Mesothelial cell of epicardium (in vitro differentiated cells): Measurements from ENCODE around the gene DNAAF8. TPM values are rescaled to one million over a fixed set of nuclear protein-coding genes. Genes with fewer than 3 reads are reported as not detected.

Experiments
- DNase-seq, 2 experiments: peaks; one replicate each; pipeline ENCODE4 v3.0.0; 2021; ENCODE audit warnings: low spot score in 2 of 2; ENCODE audit not compliant: unreplicated experiment in 2 of 2
- H3K27ac Mint-ChIP-seq: 2 replicates; pipeline ENCODE4 v1.8.0; 2021; ENCODE audit warnings: mixed read lengths
- H3K27me3 Mint-ChIP-seq: 2 replicates; pipeline ENCODE4 v1.8.0; 2021; ENCODE audit warnings: low read depth, mixed read lengths
- H3K36me3 Mint-ChIP-seq: 2 replicates; pipeline ENCODE4 v1.8.0; 2021; ENCODE audit warnings: mixed read lengths
- H3K4me1 Mint-ChIP-seq: 2 replicates; pipeline ENCODE4 v1.8.0; 2021; ENCODE audit warnings: mixed read lengths
- H3K4me3 Mint-ChIP-seq: 2 replicates; pipeline ENCODE4 v1.8.0; 2021; ENCODE audit warnings: mild to moderate bottlenecking, moderate library complexity, mixed read lengths
- H3K9me3 Mint-ChIP-seq: 2 replicates; pipeline ENCODE4 v1.8.0; 2021; ENCODE audit warnings: mixed read lengths
- CTCF ChIP-seq: fragments of 200-600 bp; sonication (generic); IDR thresholded peaks from one replicate; pipeline ENCODE4 v1.5.0; 2021; ENCODE audit warnings: antibody characterized with exemption; ENCODE audit not compliant: unreplicated experiment
- total RNA-seq: library from RNA; stranded (reverse); gene quantifications from 3 replicates; pipeline ENCODE4 v1.2.1, GENCODE V29; 2021

Gene DNAAF8
- total RNA-seq, 1 donor from 2014 or later, result 0.45 TPM

DNA sequence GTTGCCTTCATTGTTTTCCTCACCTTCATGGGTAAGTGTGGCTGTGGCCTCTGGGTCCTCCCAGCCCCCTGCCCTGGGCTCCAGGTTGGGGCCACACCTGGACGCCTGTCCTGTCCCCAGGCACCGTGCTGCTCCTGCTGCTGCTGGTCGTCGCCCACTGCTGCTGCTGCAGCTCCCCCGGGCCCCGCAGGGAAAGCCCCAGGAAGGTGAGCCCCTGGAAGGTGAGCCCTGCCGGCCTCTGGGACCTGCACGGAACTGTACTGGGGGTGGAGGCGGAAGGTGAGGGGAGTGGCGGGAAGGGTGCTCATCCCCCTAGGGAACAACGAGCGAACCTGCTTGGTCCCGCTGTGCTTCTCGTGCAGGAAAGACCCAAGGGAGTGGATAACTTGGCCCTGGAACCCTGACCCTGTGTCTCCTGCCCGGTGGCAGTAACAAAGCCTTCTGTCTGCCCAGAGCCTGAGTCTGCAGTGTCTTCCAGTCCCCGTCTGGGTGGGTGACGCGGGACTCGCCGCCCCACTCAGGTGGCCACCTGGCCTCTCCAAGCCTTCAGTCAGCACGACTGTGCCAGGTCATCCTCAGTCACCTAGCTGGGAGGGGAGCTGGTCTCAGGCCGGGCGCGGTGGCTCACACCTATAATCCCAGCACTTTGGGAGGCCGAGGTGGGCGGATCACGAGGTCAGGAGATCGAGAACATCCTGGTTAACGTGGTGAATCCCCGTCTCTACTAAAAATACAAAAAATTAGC, 61.7 kb downstream of the DNAAF8 start:
- no peak overlapping the region for H3K4me3 Mint-ChIP-seq
- DNase-seq, result no peak
- no peaks in the 10 kb centered on the region for H3K27me3 Mint-ChIP-seq
- no peaks in the 10 kb centered on the region for H3K9me3 Mint-ChIP-seq
- H3K4me1 Mint-ChIP-seq, result peaks cover 4% of the 10 kb centered on the region
- peaks cover 6% of the 10 kb centered on the region for H3K36me3 Mint-ChIP-seq
- H3K27ac Mint-ChIP-seq, result no peak overlapping the region
- no peak for TF ChIP-seq CTCF

DNA sequence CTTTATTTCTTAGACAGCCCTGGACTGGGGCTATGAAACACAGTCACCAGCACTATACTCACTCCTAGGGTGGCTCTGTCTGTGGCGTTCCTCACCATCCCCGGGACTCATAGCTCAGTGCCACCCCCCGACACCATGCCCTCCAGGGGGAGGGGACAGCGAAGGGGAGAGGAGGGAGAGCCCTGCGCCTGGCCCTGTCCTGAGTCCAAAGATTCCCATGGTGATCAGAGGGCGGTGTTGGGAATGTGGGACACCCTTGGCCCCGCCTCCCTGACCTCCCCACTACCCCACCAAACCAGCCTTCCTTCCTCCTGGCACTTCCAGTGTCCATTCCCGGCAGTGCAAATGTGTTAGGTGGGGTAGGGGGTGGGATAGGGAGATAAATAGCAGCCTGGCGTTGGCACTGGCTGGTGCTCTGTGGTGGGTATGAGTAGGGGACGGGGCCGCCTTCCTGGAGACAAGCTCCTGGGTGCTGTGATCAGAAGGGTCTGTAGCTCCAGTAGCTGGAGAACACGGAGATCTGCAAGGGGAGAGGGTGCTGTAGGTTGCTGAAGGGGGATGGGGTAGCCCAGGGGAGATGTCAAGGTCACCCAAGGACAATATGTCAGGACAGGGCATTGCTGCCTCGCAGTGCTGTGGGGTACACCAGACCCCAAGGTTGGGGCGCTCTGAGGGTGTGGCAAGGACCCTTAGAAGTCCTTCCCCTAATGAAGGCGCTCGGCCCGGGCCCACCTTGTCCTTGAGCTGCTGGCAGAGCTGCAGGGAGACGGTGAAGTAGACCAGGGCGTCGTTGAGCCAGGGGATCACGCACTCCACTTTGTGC, 62.9 kb downstream of the DNAAF8 start:
- no peak for TF ChIP-seq CTCF
- DNase-seq, result no peak
- Mint-ChIP-seq H3K4me1 (peaks cover 10% of the 10 kb centered on the region), H3K4me3 (no peak overlapping the region), H3K36me3 (peaks cover 6% of the 10 kb centered on the region), H3K27ac (no peak overlapping the region), H3K9me3 (no peaks in the 10 kb centered on the region), H3K27me3 (no peaks in the 10 kb centered on the region)

DNA sequence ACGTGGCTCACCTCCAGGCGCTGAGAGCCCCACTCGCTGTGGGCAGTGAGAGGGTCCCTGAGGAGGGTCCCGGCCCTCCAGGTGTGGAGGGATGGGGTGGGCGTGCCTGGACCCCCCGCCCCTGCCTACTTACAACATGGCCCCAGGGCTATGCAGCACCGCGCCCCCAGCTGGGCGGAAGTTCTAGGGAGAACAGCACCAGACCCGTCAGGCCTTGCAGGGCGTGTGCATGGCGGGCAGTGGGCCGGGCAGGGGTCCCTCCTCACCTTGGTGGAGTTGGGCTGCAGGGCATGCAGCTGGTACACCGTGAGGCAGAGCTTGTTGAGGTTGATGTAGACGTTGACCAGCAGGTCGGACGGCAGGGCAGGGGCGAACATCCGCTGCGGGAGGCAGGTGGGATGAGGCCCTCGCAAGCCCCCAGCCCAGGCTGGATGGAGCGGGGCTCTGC, 63.5 kb downstream of the DNAAF8 start:
- H3K27ac Mint-ChIP-seq, result no peak overlapping the region
- H3K36me3 Mint-ChIP-seq, result peaks cover 6% of the 10 kb centered on the region
- no peaks in the 10 kb centered on the region for H3K27me3 Mint-ChIP-seq
- no peak for DNase-seq
- TF ChIP-seq CTCF, result no peak
- H3K4me1 Mint-ChIP-seq, result peaks cover 10% of the 10 kb centered on the region
- no peaks in the 10 kb centered on the region for H3K9me3 Mint-ChIP-seq
- no peak overlapping the region for H3K4me3 Mint-ChIP-seq

- no peaks in the 10 kb centered on the region for H3K27me3 Mint-ChIP-seq
- DNase-seq, result no peak
- no peaks in the 10 kb centered on the region for H3K9me3 Mint-ChIP-seq
- peaks cover 6% of the 10 kb centered on the region for H3K36me3 Mint-ChIP-seq
- H3K4me3 Mint-ChIP-seq, result no peak overlapping the region
- peaks cover 16% of the 10 kb centered on the region for H3K4me1 Mint-ChIP-seq
- TF ChIP-seq CTCF, result no peak
- no peak overlapping the region for H3K27ac Mint-ChIP-seq
Measured at GRCh38 chr16:4798456-4798855, 64.1 kb downstream of the DNAAF8 start.

Other genes starting within 250 kb of the DNAAF8 start
- 24.2 to 28.2 TPM (median 27.0 TPM) in 3 replicates for gene CDIP1, start 195.8 kb upstream of the DNAAF8 start, total RNA-seq
- gene C16orf96, start 178.2 kb upstream of the DNAAF8 start, total RNA-seq, result 0.45 to 0.95 TPM (median 0.58 TPM) in 3 replicates
- 51.3 to 59.3 TPM (median 53.1 TPM) in 3 replicates for gene UBALD1, start 119.6 kb upstream of the DNAAF8 start, total RNA-seq
- gene MGRN1, start 109.7 kb upstream of the DNAAF8 start, total RNA-seq, result 110 to 121 TPM (median 117 TPM) in 3 replicates
- gene NUDT16L1, start 41.0 kb upstream of the DNAAF8 start, total RNA-seq, result 28.4 to 33.0 TPM (median 31.1 TPM) in 3 replicates
- gene ANKS3, start 266 bp upstream of the DNAAF8 start, total RNA-seq, result 42.5 to 46.6 TPM (median 45.8 TPM) in 3 replicates
- gene ZNF500, start 32.6 kb downstream of the DNAAF8 start, total RNA-seq, result 25.3 to 29.8 TPM (median 25.4 TPM) in 3 replicates
- gene SEPTIN12, start 53.8 kb downstream of the DNAAF8 start, total RNA-seq, result 0.42 to 1.3 TPM (median 0.44 TPM) in 3 replicates
- gene SMIM22, start 60.8 kb downstream of the DNAAF8 start, total RNA-seq, result not detected in 3 replicates
- gene ROGDI, start 68.1 kb downstream of the DNAAF8 start, total RNA-seq, result 53.9 to 61.8 TPM (median 55.4 TPM) in 3 replicates
- 96.6 to 105 TPM (median 104 TPM) in 3 replicates for gene GLYR1, start 112.8 kb downstream of the DNAAF8 start, total RNA-seq
- 37.2 to 40.5 TPM (median 39.7 TPM) in 3 replicates for gene UBN1, start 112.9 kb downstream of the DNAAF8 start, total RNA-seq
- 36.0 to 37.1 TPM (median 36.8 TPM) in 3 replicates for gene PPL, start 202.6 kb downstream of the DNAAF8 start, total RNA-seq
- gene SEC14L5, start 223.8 kb downstream of the DNAAF8 start, total RNA-seq, result 0.09 to 0.13 TPM in 2 of 3 replicates, not detected in the other